LHCN-M2 (cell line): ENCODE measurements around the gene CBLIF. TPM values are rescaled to one million over a fixed set of nuclear protein-coding genes. Genes with fewer than 3 reads are reported as not detected.
"Not testable (repeated sequence)": the region's sequence is repeated elsewhere in the genome, so short reads cannot be mapped to it uniquely, and the experiment has no call there.

Experiments used
- DNase-seq: peaks from one replicate; pipeline ENCODE4 v3.0.0-alpha.2; 2012; ENCODE audit warnings: low read depth
- polyA plus RNA-seq: library from polyadenylated mRNA; unstranded; fragments of >200 nt; gene quantifications from one replicate; pipeline ENCODE4 v1.2.1, GENCODE V29; 2012; ENCODE audit warnings: missing spikeins
- total RNA-seq: library from RNA; depleted of rRNA; stranded (reverse); fragments of >200 nt; gene quantifications from 2 replicates; pipeline ENCODE4 v1.2.3, GENCODE V29; 2014; rRNA removed

Gene CBLIF
- total RNA-seq: not detected in 2 replicates
- polyA plus RNA-seq: not detected

DNA sequence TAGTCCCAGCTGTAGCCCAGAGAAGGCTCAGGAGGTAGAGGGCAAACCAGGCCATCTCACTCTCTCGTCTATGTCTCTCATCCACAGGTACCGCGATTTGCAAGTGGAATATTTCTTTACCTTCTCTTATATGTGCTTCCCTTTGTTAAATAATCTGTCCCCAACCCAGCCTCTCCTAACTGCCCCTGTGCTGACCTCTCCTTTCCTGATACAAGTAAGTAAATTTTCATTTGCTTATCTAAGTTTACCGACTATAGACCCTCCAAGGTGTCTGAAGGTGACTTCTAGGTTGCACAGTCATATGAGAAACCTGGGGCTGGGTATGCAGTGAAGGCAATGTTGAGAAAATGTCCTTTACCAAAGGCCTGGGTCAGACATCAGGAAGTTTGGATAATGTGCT is at the start of gene CBLIF:
CBLIF (minus strand) TSS at position 101 of the 400 bp plus-strand sequence; CDS start at position 55, 46 bp downstream.
- DNase-seq: no peak

DNA sequence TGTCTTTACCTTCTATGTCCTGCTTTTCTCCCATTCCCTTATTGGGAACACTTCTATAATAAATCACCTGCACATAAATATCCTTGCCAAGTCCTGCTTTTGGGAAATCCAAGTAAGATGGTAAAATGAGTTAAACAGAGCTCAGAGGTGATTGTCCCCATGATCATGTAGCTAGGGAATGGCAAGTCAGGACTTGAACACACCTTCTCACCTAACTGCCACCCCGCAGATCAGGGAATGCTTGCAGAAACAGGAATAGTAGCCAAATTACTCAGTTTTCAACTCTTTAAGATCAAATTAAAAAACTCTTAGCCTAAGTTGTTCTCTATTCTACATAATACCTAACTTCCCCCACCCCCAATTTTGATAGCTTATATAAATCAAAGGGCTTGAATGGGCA is 49.3 kb upstream of the CBLIF start:
- no peak for DNase-seq

DNA sequence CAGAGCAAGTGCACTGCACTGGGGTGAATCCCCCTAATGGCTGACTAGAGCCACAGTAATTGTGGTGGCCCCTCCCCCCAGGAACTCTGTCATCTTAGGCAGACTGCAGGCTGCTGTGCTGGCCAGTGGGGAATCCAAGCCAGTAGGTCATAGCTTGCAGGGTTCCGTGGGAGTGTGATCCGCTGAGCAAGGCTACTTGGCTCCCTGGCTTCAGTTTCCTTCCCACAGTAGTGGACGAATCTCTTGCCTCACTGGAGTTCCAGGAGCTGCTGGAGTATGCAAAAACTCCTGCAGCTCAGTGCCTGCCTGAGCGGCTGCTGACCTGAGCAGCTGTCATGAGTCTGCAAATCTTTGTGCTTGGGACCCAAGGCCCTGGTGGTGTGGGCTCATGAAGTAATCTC is 46.5 kb upstream of the CBLIF start:
- DNase-seq: peak; percentile 11

DNA sequence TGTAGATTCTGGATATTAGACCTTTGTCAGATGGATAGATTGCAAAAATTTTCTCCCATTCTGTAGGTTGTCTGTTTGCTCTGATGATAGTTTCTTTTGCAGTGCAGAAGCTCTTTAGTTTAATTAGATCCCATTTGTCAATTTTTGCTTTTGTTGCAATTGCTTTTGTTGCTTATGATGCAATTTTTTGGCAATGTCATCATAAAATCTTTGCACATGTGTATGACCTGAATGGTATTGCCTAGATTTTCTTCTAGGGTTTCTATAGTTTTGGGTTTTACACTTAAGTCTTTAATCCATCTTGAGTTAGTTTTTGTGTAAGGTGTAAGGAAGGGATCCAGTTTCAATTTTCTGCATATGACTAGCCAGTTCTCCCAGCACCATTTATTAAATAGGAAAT is 41.9 kb upstream of the CBLIF start:
- not testable (repeated sequence) for DNase-seq

DNA sequence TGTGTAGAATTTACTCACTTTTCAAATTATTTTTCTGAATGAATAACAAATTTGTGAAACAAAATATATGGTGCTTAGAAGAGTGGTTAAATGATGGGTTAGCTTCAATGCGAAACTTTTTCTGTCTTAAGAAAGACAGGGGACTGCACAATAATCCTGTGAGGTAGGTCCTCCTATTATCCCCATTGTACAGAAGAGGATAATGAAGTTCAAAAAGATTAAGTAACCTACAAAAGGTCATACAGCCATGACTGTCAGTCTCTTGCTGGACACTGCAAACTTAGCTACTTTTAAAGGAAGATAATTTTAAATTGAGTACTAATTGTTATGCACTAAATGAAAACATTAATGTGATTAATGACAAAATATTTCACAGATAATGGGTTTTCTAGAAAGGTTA is 38.3 kb upstream of the CBLIF start:
- no peak for DNase-seq

DNA sequence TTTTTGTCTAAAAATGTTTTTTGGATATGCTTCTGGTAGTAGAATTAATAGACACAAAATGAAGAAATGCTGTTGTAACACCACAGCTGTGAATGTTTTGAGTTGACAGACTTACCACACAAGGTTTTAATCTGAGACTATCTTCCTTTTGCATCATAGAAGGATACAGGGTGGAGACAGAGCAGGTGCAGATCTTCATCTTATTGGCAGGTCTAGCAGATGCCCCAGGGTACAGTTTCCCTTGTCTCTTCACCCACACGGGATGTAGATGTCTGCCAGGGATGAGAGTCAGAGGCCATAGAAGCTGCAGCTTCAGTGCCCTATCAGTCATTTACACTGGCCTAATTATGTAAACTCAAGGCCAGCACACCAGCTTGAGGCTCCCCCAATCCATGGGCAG is 34.3 kb upstream of the CBLIF start:
- no peak for DNase-seq

DNA sequence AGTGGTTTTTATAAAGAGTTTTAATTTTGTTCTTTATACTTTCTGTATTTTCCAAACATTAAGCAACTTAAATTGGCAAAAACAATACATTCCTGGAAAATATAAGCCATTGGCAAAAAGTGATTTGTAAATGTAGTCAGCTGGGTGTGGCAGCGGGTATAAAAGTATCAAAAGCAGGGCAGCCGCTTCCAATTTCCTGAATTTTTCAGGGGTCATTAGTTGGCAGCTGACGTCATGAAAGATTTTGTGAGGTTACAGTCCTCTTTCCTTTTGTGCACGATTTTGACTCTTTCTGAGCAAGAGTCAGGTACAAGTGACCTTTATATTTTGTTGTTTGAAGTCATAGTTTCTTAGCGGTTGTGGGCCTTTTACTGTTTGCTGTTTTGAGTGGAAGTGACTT is 33.3 kb upstream of the CBLIF start, which contains the start of gene OOSP3:
OOSP3 (plus strand) TSS at position 208 of the 400 bp plus-strand sequence; CDS start at position 235, 27 bp downstream.
- DNase-seq: no peak

DNA sequence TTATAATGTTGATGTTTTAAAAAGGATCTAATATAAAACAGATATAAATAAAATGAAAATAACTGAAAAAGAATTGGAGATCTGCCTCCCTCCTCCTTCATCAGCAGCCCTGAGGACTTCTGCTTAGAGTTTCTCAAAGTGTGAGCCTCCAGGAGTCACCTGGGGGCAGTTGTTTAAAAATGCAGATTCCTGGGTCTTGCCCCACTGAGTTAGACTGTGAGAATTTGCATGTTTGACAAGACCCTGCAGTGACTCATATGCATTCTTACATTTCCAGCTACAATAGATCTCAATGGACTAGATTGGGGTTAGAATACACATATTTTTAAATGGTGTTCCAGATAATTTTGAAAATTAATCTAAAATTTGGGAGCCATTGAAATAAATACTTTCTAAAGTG is 32.5 kb upstream of the CBLIF start:
- no peak for DNase-seq

DNA sequence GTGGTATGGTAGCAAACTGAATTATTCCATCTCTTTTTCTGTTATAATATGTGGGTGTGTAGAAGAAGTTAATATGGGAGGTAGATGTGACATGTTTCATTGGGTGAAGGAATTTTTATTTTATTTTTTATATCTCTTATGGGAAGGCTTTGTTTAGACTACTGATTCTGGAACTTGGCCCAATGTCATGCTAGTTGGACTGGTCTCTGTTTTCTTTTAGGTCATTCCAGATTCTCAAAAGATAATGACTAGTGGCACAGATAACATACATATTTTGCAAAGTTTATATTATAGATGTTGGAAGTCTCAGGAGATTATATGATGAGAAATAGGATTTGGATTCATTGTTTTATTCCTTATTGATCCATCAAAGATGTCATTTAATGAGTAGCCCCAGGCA is 32.0 kb upstream of the CBLIF start:
- no peak for DNase-seq

DNA sequence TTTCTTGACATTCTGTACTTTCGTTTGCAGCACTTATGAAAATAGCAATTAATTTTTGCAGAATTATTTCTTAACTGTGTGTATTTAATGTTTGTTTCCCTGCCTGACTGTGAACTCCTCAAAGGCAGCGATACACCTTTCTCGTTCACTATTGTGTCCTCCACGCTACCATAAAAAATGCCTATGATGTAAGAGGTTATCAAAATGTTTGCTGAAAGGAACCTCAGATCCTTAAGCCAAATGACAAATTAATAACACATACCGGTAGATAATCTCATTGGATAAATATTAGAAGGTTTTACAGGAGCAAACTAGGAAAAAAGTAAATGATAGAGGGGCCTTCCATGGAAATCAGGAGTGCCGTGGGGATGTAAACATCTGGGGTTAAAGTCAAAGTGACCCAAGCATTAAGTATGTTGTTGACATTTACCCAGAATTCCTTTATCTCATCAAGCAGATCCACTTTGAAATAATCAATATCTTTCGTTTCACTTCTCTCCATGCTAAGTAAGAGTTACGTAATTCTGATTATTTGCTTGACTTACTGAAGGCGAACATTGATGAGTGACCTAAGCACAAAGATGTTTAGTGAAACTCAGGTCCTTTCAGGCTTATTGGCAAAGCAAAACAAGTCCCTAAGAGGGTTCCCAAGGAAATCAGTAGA is 30.7 kb upstream of the CBLIF start:
- DNase-seq: no peak

DNA sequence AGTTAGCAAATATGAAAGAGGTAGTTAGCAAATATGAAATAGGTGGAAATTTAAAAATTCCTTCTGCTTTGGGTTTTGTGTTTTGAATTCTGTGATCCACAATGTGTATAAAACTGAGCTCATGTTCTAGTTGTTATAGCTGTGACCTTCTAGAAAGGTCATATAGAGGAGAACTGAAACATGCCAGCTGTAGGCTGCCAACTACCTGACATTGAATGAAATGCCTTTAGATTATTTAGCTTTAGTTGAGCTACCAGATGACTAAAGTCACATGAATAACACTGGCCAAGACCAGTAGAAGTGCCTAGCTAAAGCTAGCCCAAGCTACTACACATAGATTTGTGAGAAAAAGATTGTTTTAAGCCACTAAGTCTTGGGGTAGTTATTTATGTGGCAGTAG is 26.8 kb upstream of the CBLIF start:
- no peak for DNase-seq

DNA sequence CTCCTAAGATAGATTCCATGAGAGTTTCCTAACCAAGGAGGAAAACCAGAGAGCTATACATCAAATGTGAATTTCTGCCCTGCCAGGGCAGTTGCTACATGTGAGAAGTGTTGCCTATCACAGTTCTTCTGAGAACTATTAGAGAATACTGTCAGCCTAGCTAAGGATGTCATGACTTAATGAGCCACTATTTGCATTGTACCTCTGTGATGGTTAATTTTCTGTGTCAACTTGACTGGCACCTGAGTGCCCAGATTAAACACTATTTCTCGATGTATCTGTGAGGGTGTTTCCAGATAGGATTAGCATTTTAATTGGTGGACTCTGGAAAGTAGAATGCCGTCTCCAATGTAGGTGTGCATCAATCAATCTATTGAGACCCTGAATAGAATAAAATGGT is 22.6 kb upstream of the CBLIF start:
- DNase-seq: no peak

DNA sequence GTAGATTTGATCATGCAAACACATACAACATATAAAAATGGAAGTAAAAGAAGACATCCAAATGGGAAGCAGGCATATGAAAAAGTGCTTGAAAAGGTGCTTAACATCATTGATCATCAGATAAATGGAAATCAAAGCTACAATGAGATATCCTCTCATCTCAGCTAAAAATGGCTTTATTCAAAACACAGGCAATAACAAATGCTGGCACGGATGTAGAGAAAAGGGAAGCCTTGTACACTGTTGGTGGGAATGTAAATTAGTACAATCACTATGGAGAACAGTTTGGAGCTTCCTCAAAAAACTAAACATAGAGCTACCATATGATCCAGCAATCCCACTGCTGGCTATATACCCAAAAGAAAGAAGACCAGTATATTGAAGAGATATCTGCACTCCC is 21.5 kb upstream of the CBLIF start:
- no peak for DNase-seq

DNA sequence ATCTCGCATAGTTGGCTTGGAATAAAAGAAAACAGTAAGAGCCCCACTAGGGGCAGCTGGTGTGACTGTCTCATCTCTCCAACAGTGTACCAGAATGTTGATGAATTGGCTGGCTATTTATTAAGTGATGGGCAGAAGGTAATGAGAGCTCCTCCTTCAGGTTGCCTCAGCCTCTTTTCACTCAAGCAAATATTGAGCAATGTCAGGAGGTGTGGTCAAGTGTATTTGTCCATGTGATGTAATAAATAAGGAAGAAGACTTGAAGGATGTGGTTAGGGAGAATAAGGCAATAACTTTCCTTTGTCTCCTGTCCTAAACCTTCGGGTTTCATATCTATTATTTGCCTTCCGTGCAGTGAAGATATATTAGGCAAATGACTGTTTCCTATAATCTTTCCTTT is 21.1 kb upstream of the CBLIF start, which contains the start of gene TCN1:
TCN1 (minus strand) TSS at position 91 of the 400 bp plus-strand sequence; CDS start at position 74, 17 bp downstream.
- peak; percentile 2 for DNase-seq

DNA sequence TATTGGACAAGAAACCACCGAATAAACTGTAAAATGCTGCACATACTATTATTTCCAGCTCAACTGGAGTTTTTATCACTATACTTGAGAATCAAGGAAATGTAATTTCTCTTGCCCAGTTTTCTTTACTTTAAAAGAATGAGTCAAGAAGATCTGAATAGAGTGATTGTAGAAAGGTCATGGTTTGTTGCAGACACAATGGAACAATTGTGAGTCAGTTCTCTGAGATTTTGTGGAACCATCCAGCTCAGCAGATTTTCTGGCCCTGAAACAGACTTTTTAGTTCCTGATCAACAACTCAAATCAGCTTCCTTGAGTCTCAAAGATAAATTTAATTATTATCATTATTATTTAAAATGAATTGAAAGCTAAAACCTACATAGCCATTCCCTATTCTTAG is 19.7 kb upstream of the CBLIF start:
- no peak for DNase-seq

DNA sequence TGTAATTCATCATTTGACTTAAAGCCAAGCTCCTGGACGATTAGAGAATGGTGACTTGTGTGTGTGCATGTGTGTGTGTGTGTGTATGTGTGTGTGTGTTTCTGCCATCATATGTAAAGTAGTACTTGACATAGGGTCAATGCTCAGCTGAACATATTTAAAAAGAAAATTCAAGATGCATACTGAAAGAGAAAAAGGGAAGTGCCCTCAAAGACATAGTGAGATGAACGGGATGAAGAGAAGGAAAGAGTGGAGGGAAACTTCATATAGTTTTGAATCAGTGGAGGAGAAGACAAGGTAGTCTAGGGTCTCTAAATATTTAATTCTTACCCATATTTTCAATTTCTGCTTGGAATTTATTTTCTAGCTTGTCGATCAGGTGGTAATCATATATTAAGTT is 17.0 kb upstream of the CBLIF start:
- no peak for DNase-seq

DNA sequence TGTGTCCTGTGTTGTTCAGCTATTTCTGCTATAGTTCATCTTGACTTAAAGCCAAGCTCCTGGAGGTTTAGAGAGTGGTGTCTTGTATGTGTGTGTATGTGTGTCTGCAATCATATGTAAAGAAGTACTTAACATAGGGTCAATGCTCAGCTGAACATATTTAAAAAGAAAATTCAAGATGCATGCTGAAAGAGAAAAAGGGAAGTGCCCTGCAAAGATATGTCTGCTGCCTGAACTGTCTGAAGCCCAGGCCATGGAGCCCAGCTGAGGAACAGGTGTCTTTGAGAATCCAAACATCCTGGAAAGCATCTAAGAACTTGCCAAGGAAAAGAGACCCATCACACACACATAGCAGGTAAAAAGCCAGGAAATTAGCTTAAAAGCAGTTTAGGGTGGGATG is 14.4 kb upstream of the CBLIF start:
- DNase-seq: no peak

DNA sequence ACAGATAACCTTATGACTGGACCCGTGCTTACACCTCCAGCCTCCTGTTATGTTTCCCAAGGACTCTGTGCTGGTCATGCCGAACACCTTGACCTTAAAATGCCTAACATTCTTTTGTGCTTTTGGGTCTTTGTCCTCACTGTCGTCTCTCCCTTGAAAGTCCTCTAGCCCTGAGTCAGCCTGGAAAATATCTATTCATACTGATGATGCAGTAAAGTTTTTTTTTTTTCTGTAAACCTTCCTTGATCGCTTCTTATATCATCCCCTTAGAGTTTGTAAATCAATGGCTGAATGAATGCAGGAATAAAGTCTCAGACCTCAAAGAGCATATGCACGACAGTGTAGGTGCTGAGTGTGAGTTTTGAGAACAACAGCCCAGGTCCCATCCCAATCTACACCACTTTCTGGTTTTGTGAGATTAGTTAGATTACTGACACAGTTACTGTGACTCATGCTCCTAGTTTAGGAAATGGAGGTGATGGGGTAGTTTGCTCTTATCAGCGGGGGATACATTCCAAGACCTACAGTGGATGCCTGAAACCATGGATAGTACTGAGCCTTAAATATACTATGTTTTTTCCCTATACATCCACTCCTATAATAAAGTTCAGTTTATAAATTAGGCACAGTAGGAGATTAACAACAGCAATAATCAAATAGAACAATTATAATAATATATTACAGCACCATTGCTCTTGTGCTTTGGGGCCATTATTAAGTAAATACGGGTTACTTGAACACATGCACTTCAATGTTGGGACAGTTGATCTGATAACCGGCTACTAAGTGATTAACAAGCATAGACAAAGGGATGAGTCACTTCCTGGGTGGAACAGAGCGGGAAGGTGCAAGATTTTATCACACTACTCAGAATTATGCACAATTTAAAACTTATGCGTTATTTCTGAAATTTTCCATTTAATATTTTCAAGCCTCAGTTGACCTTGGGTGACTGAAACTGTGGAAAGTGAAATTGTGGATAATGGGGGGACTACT is 12.4 kb upstream of the CBLIF start:
- peak; percentile 1 for DNase-seq

DNA sequence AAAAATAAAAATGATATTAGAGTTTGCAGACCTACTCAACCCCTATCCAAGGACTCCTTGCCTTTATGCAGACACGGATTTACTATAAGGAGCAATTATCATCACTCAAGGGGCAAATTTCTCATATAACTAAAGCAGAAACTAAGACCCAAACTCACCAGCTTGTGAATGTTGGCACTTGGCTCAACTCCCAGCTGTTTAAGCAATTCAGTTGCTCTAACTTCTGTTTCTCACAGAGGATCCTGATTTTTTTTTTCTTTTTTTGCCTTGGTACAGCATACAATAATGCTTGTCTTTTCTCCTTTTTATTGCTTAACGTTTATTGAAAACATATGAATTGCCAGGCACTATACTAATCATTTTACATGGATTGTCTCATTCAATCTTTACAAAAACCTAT is 9.6 kb upstream of the CBLIF start:
- DNase-seq: no peak

DNA sequence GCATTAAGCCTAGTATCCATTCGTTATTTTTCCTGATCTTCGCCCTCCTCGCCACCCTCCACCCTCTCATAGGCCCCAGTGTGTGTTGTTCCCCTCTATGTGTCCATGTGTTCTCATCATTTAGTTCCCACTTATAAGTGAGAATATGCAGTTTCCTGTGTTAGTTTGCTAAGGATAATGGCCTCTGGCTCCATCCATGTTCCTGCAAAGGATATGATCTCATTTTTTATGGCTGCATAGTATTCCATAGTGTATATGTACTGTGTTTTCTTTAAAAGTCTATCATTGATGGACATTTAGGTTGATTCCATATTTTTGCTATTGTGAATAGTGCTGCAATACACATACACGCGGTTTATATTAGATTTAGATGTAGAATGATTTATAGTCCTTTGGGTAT is 6.1 kb upstream of the CBLIF start:
- not testable (repeated sequence) for DNase-seq

DNA sequence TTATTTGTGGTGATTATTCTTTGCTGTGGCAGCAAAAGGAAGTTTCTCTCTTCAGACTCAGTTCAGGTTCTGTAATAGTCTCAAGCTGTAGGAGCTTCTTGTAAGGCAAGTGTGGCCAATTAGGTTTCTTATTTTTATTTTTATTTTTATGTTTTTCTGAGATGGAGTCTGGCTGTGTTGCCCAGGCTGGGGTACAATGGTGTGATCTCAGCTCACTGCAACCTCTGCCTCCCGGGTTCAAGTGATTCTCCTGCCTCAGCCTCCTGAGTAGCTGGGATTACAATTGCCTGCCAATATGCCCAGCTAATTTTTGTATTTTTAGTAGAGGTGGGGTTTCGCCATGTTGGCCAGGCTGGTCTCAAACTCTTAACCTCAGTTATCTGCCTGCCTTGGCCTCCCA is 4.3 kb upstream of the CBLIF start:
- DNase-seq: not testable (repeated sequence)

DNA sequence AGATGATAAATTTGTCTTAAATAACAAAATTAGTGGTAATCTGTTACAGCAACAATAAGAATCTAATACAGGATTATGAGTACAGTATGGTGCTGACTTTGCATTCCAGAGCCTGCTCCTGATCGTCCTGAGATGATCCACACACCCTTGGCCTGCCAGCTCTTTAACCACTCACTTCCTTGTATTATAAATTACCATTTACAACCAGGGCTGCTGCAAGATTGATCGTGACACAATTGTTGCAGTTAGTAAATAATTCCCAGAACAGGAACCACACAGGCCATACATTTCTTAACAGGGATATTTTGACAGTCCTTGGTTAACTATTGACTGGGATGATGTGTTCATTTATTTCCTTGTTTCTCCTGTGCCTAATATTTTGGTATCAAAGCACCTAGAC is 3.8 kb upstream of the CBLIF start:
- DNase-seq: no peak

DNA sequence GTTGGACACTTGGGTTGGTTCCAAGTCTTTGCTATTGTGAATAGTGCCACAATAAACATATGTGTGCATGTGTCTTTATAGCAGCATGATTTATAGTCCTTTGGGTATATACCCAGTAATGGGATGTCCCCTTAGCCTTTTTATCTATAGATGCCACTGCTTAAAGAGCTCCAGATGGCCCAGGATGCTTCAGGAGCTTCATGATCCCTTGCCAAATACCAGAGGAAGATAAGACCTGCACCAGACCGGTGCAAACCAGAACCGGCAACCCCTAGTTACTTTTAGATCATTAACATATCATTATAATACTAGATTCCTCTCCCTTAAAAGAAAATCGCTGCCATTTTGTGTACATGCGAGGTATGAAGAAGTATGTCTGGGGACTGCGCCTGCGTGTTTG is 3.1 kb upstream of the CBLIF start:
- not testable (repeated sequence) for DNase-seq
